D341Med (cell line): ENCODE data around the gene TMEM63B.
"Not testable (repeated sequence)": the region's sequence is repeated elsewhere in the genome, so short reads cannot be mapped to it uniquely, and the experiment has no call there.

Source experiments
- DNase-seq: peaks from one replicate; pipeline ENCODE4 v3.0.0; 2012; ENCODE audit warnings: low spot score

Gene TMEM63B

DNA sequence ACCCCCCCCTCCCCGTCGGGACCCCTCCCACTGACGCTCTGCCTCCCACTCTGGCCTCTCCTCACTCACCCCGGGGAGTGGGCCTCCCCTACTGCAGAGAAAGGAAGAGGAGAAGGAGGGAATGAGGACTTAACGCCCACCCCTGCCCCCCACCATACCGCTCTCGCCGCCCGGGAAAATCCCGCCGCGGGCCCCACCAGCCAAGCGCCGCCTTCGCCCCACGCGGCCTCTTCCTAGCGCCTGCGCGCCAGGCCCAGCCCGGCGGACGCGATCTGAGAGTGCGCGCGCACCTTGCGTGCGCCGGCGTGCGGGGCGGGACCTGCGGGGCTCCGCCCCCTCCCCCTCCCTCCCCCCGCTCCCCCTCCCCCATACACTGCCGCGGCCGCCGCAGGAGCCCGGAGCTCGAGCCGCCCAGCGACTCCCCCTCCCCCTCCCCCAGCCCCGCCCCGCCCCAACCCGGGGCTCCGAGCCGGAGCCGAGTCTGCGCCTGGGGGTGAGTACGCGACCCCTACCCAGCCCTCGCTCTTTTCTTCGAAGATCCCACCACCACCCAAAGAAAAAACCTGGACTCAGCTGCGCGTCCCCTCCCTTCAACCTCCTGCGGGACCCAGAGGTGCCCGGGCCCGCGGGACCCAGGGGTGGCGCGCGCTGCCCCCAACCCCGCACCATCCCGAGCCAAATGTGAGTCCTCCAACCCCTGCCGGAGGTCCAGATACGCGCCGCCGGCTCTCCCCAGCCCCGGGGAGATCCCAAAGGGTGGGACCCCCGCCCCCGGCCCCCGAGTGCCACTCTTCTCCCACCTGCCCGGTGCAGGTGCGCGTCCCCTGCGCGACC is at the start of gene TMEM63B, which contains the start of gene MRPL14:
TSS of gene TMEM63B (plus strand) at position 369 of the 834 bp plus-strand sequence. CDS start 7,031 bp downstream, outside the sequence.
TSS of gene MRPL14 (minus strand) at position 267 of the 834 bp plus-strand sequence. CDS start 10,841 bp downstream, outside the sequence.
- peak; percentile 100 for DNase-seq

DNA sequence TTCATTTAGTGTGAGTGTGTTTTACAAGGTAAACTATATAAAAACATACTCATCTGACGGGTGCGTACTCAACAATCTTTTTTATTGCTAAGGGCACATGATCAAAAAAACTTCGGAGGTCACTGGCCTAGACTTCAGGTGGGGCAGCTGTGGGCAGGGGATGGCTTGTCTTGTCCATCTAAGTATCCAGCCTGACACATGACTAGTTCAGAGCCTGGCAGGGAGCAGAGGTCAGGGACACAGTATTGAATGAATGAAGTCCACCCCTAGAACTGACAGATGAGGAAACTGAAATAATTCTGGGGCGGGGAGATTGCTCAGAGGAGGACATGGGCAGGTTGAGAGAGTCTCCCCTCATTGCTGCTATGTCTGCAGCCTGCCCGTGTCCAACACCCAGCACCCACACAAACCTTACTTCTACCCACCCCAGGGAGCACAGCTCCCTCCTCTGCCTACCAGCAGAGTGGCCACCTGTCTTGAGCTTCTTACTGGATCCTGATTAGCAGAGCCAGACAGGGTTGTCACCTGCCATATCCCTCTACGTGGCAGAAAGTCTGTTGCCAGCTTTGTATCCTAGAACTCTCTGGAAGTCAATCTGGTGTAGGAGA is 49.0 kb upstream of the TMEM63B start:
- DNase-seq, result no peak

DNA sequence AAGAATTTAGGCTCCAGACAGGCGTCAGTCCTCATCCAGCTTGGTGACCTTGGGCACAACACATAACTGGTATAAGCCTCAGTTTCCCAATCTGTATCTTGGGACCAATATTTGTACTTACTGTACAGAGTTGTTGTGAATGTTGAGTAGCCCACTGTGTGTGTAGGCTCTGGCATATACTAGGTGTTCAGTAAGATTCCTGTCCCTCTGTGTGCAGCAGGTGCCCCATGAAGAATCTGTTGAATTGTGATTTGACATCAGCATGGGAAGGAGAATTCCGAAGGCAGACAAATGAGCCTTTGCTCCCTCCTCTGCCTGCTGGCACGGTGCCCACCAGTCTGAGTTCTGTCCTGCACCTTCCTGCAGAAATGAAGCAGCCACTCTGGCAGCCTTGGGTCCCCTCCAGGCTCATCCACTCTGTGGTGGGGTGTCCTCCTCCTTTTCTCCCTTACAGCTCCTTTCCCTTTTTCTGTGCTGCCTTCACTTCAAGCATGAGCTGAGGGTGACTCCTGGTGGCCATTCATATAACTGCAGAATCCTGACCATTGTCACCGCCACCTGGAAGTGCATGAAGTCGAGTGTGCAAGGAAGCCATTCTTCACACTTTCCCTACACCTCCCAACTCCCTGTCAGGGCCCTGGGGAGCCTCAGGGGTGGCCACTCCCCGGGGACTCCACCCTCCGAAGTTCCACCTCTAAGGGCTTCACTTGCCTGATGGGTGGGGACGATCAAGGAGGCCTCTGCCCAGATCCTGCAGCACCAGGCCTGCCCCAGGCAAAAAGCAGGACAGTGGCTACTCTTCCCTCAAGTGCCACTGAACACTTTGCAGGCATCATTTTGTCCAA is 48.3 kb upstream of the TMEM63B start:
- DNase-seq, result peak; percentile 76

DNA sequence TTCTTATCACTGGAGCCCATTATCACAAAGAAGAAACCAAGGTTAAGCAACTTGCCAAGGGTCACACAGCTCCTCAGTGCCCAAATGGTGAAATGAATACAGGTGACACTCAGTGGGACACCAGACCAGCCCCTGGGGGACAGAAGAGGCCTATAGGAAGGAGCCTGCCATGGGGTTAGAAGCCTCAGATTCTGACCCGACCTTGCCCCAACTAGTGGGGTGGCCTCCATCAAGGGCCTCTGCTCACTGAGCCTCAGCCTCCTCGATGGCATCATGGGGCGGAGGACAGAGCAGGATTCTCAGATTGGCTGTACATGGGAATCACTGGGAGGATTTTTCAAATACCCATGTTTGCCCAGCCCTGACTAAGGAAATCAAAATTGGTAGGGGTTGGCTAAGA is 47.7 kb upstream of the TMEM63B start:
- DNase-seq, result no peak

DNA sequence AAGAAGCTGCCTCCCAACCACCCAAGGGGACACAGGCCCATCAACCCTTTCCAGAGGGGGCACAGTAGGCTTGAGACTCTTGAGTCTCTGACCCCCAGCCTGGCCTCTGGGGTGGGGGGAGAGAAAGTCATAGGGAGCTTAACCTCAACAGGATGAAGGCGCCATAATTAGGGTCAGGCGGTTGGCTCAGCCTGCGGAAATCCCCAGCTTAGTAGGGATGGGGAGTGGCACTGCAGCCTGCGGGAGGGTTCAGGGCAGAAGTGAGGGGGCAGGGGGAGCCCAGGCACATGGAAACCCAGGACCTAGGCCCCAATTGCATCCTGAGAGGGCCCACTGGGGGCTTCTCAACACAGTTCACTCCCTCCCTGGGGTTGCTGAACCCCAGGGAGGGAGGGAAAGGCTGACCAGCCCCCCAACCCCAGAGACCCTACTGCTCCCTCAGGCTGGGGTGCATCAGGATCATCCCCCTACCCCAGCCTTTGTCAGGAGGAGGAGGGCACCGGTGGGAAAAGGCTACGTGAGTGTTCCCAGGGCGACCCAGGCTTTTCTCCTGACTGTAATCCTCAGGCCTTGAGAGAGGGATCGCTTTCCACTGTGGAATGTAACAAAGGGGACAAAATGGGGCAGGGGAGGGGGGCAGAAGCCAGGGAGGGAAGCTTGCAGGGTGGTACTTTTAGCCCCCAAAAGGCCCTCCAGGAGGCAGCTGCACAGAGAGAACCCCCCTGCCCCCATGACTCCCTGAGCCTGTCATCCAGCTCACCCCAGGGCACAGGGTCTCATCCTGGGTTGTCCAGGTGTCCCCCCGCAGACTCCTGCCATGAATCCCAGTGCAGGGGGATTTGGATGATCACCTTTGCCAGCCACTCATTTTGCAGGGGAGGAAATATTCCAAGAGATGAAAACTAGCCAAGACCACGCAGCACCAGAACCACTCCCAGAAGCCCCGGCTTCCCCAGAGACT is 46.5 kb upstream of the TMEM63B start:
- DNase-seq, result no peak

DNA sequence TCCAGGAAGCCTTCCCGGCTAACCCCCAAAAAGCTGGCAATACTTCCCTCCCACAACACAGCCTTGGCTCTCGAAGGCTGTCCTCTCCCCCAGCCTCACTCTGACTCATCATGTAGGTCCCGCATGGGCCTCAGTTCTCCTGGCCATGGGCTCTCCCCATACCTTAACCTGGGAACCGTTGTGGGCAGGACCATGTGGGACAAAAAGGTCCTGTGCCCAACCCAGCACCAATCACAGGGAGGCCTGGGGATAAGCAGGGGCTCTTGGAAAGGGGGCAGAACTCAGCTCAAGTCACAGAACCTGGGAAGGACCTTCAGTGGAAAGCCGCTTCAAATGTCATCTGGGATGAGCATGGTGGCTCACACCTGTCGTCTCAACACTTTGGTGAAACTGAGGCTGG is 45.6 kb upstream of the TMEM63B start:
- no peak for DNase-seq

DNA sequence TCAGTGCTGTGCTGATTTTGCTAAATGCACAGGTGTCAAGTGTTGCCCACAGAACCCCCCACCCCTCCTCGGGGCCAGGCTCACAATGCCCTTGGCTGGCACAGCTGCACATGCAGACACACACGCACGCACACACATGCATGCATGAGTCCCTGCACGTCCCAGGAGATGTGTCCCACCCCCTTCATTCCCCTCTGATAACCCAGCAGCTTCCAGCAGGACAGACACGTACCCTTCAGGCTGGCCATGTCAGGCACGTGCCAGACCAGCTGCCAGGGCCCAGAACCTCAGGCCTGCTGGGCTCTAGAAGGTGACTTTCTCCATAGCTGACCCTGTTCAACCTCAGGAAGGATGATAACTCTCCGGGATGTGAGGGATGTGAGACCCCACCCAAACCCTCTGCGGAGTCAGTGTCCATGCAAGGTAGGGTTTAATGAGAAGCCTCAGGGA is 44.5 kb upstream of the TMEM63B start:
- no peak for DNase-seq

DNA sequence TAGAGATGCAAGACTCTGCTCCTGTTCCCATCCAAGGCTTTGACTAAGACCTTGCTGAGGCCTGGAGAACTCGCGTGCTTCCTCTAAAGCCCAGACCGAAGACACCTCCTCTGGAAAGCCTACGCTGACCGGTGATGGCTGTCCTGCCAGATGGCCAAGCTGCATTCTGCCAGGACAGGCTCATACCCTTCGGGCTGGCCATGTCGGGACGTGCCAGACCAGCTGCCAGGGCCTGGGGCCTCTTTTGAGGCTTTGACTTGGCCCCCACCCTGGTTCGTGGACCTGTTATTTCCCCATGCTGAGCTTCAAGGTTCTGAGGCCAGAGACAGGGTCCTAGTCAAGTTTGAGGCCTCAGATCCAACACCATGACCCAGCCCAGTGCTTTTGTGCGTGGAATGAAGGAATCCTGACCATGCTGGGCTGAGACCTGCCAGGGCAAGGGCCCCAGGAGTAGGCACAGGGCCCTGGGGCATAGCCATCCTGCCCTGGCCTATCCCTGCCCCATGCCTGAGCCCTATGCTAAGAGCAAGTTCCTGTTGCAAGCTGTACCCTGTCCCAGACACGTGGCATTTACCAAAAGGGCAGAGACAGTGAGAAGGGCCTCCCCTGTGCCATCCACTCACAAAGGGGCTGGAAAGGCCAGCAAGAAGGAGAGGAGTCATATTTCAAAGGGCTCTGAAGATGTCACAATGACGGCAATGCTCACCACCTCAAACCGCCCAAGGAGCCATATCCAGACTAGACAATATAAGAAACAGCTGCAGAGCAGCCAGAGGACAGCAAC is 42.9 kb upstream of the TMEM63B start:
- no peak for DNase-seq

DNA sequence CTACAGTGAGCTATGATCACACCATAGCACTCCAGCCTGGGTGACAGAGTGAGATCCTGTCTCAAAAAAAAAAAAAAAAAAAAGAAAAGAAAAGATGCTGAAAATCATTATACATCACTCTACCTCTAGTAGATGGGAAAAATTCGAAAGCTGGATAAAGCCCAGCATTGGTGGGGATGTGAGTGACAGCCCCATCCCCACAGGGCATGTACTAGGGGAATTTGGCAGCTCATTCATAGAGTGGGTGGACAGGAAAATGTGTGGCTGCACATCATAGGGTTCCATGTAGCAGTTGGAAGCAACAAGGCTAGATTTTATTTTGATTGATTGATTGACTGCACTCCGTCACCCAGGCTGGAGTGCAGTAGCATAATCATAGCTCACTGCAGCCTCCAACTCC is 42.1 kb upstream of the TMEM63B start:
- no peak for DNase-seq

DNA sequence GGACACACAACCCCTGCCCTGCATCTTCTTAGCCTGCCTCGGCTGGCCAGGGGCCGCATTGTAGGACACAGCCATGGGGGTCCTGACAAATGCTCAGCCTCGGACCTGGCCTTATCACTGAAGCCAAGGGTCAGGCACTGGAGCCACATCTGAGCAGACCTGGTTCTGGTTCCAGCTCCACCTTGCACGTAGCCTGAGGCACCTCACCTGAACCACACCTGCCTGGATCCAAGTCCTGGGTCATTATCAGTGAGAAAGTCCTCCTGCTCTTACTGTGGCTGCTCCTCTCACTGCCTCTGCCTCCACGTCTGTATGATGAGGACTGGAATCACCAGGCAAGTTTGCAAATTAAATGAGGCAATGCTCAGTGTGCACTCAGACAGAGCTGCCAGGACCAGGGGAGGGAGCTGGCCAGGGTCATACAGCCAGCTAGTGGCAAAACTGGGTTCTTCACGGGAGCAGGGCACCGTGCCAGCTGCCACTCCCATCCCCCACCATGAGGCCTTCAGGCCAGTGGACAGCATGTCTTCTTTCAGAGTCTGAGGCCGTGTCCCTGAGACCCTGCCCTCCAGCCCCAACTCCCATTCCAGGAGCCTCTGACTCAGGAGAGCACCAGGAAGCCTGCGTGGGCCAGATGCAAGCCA is 40.3 kb upstream of the TMEM63B start:
- no peak for DNase-seq

DNA sequence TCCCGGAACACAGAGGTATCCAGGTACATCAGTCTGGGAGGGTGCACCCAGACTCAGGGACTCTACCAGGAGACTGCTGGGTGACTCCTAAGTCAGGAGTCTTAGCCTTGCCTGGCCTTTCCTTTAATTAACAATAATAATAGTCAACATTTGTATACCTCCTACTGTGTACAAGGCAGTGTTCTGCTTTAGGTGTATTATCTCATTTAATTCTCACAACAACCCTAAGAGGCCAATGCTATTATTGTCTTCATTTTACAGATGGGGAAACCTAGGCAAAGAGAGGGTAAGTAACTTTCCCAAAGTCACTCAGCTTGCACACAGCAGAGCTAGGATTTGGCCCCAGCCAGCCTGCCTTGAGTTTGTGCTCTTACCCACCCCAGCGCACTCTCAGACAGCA is 39.7 kb upstream of the TMEM63B start:
- no peak for DNase-seq

DNA sequence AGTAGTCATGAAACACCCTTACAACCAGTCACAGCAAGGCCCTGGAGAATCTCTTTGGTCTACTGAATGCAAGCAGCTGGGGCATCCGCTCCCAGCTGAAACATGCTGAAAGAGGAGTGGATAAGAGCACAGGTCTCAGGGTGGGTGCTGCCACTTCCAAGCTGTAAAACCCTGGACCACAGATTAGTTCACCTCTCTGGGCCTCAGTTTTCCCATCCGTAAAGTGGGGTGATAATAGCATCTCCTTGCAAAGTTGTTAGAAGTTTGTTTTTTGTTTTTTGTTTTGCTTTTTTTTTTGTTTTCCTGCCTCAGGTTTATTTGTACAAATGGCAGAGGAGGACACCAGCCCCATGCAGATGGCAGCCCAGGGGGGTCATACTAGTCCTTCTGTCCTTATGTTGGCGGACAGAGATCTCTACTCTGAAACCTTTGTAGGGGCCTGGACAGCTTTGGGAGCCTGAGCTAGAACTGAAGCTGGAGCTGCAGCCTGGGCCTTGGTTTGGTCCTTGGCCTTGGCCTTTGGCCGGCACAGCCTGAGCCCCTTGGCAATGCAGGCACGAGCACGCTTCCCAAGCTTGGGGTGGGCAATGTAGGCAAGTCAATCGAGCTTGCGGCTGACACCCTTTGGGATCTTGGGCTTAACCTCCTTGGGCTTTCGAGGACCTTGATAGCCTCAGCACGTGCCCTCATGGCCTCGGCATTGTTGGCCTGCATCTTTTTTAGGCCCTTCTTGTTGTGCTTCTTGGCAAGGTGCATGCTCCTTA is 38.3 kb upstream of the TMEM63B start:
- no peak for DNase-seq

DNA sequence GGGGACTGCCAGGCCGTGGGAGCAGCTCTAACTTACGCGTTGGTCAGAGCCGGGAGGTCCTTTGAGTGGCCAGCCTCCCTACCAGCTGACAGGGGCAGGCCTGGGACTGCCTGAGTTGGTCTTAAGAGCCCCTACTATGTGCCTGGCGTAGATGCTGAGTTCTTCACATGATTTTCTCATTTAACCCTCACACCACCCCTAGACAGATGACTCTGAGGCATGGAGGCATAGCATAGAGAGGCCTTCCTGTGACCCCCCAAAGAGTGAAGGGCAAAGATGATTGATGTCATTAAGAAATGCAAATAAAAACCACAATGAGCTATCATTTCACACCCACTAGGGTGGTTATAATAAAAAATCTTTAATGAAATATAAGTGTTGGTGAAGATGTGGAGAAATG is 36.9 kb upstream of the TMEM63B start:
- DNase-seq, result no peak

DNA sequence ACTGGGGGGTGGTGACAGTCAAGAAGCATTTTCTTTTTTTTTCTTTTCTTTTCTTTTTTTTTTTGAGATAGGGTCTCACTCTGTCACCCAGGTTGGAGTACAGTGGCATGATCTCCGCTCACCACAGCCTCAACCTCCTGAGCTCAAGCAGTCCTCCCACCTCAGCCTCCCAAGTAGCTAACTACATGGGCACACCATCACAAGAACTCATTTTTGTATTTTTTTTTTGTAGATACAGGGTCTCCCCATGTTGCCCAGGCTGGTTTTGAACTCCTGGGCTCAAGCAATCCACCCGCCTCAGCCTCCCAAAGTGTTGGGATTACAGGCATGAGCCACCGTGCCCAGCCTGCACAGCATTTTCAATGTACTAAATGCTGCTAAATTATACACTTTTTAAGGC is 36.0 kb upstream of the TMEM63B start:
- DNase-seq, result not testable (repeated sequence)

DNA sequence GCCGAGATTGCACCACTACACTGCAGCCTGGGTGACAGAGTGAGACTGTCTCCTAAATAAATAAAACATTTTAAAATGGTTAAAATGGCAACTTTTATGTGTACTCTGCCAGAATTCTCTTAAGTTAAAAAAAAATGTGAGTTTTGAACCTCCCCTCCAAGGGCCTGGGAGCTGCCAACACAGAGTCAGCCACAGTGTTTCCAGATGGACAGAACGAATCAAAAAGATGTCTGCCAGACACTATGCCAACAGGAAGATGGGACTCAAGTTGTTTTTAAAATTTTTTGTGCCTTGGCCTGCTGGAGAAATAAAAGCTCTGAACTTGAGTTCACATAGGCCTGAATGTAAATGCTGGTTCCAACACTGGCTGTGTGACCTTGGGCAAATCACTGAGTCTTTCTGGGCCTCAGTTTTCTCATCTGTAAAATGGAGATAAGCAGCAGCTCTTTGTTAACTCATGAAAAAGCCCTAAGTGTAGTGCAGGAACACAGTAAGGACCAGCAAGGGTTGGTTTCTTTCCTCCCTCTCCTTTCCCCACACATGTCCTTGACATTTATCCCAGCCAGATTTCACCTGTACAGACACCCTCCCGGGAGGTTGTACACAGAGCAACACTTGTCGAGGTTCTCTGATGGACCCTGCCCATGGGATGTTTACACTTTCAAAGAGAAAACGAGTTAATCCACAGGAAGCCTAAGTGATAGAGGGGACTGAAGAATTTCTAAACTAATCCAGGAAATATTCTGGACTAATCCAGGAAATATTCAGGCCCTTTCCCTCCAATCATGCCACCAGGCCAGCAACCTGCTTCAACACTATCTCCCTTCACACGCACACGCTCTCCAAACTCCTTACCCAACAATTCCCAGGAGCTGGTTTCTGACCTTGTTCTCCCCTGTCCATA is 35.1 kb upstream of the TMEM63B start:
- no peak for DNase-seq

DNA sequence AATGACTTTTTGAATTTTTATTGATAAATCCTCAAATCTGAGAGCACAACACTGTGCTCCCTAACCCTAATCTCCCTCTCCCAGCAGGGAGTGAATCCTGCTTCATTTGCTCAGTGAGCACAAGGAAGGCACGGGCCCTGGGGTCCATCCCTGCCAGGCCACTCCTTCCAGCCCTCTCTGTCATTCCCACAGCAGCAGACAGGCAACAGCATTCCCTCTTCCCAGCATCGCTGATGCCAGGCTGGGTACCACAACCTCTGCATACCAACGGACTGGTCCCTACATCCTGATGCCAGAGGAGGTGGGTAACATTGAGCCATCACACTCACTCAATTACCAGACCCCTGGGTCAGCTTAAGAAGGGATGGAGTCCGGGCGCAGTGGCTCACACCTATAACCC is 34.3 kb upstream of the TMEM63B start:
- no peak for DNase-seq

DNA sequence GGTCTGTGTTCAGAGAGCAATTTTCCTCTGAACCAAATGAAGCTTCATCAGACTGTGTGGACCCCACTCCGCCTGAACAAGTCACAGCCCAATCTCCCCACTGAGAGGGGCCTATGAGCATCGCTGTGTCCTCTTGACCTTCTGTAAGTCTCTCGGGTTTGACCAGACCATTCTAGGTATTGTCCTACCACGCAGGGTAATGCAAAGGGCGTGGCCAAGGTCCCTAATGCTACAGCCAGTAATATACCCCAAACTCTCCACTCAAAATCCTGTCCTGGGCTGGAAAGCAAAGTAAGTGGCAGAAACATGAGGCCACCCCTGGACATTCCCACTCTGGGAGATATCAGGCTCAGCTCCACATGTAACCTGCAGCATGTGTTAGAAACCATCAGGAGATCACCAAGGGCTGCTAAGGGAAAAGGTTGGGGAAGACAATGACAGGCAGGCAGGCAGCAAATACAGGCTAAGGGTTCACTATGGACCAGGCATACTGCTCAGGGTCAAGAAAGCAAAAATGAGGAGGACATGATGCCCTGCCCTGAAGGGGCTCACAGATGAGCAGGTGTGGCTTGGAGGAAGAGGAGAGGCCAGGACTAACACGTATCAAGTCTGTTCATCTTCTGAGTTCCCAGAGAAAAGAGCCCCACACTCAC is 33.5 kb upstream of the TMEM63B start:
- DNase-seq, result no peak
